Activated effector memory CD4-positive, alpha-beta T cell treated with anti-CD3 and anti-CD28 coated beads, Interleukin-2, amount 50 U/mL, for 16 hours (primary cell): ENCODE data around the gene UVSSA.

ENCODE experiments used
- DNase-seq: peaks from one replicate; pipeline ENCODE4 v3.0.0-alpha.2; 2020

UVSSA gene, protein sequence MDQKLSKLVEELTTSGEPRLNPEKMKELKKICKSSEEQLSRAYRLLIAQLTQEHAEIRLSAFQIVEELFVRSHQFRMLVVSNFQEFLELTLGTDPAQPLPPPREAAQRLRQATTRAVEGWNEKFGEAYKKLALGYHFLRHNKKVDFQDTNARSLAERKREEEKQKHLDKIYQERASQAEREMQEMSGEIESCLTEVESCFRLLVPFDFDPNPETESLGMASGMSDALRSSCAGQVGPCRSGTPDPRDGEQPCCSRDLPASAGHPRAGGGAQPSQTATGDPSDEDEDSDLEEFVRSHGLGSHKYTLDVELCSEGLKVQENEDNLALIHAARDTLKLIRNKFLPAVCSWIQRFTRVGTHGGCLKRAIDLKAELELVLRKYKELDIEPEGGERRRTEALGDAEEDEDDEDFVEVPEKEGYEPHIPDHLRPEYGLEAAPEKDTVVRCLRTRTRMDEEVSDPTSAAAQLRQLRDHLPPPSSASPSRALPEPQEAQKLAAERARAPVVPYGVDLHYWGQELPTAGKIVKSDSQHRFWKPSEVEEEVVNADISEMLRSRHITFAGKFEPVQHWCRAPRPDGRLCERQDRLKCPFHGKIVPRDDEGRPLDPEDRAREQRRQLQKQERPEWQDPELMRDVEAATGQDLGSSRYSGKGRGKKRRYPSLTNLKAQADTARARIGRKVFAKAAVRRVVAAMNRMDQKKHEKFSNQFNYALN

DNA sequence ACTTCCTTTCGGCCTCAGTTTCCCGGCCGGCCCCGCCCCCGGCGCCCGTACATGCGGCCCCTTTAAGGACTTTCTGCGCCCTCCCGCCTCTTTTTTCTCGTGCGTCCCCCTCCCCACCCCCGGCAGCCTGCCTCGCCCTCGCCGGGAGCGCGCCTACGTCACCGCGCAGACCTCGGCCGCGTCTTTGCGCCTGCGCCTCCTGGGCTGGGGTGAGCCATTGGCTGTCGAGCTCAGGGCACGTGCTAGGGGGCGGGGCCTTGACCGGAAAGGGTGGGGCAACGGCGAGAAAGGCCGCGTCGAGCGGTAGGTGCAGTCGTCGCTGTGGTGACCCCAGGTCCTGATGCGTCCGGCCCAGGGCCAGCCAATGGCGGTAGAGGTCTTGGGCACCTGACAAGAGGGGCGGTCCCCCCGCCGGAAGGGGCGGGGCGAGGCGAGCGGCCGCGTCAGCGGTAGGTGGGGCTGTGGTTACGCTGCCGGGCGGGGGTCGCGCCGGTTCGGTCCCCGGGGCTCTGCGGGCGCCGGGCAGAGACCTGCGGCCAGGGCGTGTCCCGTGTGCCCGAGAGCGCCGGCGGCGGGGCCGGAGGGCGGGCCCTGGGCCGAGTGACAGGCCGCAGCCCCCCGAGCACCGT is at the start of gene UVSSA:
Gene UVSSA, plus strand, starts transcription at position 428 of the 629 bp plus-strand sequence. CDS start 884 bp downstream, outside the sequence.
- peak; percentile 100 for DNase-seq

DNA sequence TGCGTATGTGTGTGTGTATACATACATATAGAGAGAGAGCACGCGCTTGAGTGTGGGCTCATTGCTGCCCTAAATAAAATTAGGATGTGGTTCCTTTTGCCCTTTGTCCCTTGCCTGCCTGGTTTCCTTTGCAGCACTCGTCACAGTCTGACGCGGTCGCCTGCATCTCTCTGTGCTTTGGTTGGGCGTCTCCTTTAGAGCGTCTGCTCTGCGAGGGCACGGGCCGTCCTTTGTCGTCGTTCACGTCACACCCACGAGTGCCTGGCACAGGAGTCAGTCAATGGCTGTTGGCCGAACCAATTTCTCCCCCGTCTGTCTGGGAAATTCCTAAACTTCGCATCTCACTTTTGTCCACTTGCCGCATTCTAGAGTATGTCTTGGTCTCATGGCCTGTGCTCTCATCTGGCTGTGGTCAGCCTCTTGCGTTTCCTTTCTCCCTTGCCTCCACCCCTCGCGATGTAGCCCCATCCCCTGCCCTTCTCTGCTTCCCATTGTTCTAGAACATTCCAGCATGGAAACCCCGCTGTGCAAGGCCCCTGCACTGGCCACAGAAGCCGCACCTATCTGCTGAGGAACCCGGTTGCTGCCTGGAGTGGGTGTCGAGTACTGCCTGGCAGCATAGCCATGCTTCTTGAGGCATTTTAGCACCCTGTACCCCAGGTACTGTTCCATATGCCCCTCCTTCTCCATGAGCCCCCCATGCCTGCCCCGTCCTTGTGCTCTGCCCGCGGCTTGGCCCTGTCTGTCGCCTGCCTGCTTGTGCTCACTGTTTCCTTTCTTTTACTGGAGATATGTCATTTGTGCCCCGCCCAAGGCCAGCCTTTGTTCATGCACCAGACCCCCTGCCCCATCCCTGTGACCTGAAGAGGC is 49.3 kb upstream of the UVSSA start:
- DNase-seq = peak; percentile 72

DNA sequence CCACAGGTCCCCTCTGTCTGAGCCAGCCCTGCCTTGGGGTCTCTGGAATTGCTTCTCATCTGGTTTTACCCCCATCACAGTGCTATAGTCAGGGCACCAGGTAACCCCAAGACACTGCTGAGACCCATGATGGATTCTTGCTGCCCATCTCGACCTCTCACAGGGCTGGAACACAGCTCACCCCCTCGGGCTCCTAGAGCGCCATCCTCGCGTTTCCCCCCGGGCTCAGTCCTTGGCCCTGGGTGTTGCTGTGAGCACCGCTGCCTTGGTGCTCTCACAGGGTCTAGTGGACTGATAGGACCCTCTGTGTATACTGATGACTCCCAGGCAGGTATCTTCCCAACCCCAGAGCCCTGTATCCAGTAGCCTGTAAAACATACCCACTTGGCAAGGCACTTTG is 48.5 kb upstream of the UVSSA start:
- peak; percentile 39 for DNase-seq

DNA sequence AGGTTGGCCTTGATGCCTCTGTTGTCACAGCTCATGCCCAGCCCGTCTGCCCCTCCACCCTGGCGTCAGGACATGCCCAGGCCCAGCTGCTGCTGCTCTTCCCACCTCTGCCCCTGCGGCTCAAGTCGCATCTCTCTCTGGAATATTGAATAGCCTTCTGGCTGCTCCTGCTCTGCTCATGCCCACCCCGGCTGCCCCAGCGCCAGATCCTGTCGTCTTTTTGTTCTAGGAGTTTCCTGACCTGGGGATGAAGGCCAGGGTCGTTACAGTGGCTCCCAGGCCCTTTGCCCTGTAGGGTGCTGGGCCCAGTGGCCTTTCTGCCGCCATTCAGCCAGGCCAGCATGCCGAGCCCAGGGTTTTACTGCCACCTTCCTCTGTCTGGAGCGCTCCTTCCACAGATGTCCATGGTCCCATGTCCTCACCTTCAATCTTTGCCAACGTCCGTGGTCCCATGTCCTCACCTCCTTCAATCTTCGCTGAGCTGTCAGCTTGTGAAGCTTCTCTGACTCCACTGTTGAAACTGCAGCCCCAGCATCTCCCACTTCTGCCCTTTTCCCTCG is 47.6 kb upstream of the UVSSA start:
- DNase-seq = peak; percentile 41

DNA sequence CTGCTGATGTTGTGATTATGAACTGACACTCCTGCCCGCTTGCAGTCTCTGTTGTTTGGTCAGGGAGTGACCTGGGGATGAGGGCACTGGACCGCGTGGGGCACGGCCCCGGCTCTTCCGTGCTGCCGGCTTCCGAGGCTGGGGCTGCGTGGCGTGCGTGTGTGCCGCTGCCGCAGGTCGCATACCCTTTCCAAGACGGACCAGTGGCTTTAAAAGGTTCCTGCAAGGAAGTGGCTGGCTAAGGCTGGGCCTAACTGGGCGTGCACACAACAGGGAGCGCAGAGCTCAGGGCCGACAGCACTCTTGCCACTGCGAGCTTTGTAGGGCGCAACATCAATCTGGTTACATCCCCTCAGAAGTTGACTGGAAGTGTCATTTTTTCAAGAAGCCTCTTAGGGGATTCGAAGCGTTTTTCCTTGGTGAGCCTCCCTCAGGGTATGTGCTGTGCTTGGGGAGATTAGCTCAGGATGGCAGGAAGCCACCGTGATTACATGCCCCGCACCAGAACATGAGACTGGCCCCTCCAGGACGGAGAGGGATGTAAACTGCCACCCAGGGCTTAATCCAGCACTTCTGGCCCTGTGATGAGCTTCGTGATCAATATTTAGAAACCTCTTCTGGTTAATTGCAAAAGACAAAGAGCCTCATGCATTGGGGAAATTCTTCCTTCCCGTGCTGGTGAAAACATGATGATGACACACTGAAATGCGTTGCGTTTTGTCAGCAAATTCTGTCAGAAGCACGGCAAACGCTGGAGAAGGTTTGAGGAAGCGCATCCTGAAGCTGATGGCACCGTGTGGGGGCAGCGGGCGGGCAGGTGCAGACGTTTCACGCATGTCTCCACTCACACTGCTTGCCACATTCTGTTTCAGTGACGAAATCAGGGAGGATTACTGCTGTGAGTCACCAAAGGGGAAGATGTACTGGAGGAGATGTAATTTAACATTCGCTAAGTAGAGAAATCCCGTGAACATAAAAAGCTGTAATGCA is 46.2 kb upstream of the UVSSA start:
- peak; percentile 19 for DNase-seq

DNA sequence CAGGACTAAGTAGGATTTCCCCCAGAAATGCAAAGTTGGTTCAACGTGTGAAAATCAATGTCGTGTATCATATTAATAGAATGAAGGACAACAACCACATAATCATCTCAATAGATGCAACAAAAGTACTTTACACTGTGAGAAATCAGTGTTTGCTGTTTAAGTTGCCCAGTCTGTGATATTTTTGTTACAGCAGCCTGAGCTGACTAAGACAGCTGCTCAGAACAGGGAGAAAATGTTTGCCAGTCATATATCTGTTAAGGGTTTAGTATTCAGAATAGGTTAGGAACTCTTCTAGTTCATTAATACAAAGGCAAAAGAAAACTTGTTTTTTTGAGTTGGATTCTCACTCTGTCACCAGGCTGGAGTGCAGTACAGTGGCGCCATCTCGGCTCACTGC is 44.8 kb upstream of the UVSSA start:
- DNase-seq = no peak

DNA sequence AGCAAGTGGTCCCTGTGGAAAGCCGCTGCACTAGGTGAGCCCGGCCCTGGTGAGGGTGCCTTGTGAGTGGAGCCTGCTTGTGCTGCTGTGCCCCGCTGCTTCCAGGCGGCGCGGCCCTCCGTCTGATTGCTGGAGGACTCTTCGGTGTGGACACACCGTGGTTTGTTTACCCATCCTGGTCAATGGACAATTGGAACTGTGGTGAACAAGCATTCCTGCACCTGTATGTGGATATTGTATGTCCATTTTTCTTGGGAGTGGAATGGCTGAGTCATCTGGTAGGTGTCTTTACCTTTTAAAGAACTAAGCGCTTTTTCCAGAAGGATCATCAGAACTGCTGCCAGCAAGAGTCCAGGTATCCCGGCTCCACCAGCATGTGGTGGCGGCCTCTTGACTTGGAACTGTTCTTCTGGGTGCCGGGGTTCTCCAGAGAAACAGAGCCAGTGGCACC is 41.7 kb upstream of the UVSSA start:
- DNase-seq = no peak

DNA sequence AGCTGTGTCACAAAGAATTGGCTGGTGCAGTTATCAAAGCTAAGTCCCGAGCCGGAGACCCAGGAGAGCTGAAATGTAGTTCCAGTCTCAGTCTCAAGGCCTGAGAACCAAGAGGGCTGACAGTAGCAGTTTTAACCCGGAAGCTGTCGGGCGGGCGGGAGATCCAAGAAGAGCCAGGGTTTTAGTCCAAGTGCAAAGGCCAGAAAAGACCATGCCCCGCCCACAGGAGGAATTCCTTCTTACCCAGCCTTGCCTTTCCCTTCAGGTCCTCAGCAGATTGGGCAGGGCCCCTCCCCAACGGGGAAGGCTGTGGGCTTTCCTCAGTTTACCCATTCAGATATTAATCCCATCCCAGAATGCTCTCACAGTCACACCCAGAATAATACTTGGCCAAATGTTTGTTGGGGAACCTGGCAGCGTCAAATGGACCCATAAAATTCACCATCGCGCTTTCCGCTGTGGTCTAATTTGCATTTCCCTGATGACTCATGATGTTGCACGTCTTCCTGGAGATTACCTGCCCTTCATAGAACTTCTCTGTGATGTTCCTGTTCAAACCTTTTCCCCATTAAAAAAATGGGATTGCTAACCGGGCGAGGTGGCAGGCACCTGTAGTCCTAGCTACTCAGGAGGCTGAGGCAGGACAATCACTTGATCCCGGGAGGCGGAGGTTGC is 41.1 kb upstream of the UVSSA start:
- peak; percentile 82 for DNase-seq

DNA sequence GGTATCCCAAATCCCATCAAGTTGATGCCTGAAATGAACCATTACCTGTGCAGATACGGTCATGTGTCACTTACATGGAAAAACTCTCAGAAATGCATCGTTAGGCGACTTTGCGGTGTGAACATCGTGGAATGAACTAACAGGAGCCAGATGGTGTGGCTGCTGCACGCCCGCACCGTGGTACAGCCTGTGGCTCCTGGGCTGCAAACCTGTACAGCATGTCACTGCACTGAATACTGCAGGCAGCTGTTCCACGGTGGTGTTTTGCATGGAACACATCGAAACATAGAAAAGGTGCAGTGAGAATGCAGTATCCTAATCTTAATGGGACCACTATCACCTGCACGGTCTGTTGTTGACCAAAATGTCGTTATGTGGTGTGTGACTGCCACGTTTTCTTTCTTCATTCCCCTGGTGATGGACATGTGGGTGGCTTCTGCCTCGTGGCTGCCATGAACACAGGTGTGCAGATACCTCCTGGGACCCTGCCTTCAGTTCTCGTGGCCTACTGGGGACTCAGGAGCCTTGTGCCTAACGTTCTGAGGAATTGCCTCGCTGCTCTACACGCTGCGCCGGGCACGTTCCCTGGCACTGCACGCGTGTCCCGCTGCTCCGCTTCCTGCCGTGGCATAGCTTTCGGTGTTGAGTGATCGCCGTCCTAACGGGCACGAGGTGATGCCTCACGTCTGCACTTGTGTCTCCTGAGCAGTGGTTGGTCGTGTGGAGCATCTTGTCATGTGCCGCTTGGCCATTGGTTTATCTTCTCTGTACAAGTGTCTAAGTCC is 38.9 kb upstream of the UVSSA start:
- DNase-seq = no peak

DNA sequence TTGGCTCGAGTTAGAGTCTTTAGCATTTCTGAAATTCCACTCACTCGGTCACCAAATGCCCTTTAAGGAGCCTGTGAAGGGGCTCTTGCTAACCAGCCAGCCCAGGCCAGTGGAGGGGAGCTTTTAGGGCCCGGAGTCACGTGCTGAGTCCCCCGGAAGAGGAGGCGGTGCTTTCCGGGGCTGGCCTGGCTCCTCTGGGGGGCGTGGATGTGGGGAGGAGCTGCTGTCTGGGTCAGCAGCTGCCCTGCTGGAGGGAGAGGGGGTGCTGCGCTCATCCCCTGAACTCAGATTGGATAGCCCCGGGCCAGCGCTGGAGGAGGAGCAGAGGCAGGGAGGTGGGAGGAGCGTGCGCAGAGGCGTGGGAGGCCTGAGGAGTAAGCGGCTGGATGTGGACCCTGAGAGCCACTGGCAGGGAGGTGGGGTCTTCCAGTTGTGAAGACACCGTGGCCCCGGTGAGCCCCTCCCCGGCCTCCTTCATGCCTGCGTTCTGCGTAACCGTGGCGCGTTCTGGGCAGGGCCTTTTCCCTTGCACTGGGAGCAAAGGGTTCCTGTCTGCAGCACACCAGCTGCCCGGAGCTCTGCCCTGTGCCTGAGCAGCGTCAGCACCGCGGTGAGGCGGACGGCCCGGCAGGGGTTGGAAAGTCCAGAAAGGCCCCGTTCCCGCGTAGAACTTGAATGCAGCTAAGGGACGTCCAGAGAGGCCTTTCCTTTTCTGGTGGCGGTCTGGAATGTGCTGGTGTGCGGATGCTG is 37.6 kb upstream of the UVSSA start:
- DNase-seq = peak; percentile 84

DNA sequence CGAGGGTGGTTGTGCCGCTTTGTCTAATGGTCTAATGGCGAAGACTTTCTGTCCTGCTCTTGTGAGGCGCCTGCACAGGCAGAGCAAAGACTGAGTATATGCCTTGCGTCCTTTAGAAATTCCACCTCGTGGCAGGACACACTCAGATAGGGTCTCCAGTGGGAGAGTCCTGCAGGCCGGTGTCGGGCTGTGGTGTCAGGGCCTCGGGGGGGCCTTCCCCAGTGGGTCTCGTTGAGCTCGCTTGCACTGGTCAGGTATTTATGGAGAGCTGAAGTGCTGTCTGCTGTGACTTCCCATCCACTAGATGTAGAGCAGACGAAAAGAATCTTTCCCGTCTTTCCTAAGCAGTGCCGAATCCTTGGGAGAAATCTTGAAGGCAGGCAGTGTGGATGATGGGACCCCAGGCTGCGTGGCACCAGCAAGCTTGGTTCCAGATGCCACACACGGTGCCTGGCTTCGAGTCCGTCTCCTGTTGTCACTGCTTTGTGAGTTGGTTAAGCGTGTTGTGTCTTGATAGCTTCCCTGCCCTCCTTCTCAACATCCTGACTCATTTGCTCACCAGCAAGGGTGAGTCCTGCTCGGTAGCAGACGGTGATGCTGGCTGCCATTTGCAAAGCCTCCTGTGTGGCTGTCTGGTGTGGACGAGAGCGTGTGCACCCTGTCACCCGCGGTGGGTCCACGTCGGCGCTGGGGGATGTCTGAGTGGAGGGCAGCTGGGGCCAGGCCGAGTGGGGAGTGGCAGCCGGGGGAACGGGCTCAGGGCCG is 36.8 kb upstream of the UVSSA start:
- DNase-seq = no peak

DNA sequence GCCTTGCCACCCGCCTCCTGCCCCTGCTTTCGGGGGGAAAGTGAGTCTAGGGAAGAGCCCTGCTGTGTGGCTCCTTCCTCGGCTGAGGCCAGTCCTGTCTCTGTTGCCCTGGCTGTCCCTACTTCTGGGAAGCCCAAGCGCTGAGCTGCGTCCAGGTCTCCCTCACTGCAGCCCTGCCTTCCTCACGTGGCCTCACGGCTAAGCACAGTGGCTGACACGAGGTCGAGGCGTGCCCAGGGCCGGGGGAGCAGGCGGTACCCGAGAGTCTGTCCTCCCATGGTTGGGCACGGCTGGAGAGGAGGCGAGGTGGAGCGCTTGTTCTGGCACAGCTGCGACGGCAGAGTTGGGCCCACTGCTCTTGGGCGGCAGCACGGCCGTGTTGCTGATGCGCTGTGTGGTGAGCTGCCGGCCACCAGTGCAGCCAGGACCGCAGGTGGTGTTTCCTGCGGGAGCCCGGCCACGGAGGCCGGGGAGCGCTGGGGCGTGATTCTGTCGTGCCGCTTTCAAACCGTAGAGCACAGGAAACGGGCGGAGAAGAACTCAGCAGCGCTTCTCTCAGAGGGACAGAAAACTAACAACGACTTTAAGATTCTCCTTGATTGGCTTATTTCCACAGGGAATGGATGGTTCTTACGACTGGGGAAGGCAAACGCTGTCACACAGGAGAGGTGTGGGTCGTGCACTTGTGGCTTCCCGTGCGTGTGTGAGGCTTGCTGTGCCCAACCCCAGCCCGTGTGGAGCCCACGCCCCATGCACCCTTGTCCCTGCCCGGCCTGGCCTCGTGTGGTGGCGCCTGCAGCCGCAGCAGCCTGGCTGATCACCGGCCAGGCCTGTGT is 36.0 kb upstream of the UVSSA start:
- DNase-seq = no peak

DNA sequence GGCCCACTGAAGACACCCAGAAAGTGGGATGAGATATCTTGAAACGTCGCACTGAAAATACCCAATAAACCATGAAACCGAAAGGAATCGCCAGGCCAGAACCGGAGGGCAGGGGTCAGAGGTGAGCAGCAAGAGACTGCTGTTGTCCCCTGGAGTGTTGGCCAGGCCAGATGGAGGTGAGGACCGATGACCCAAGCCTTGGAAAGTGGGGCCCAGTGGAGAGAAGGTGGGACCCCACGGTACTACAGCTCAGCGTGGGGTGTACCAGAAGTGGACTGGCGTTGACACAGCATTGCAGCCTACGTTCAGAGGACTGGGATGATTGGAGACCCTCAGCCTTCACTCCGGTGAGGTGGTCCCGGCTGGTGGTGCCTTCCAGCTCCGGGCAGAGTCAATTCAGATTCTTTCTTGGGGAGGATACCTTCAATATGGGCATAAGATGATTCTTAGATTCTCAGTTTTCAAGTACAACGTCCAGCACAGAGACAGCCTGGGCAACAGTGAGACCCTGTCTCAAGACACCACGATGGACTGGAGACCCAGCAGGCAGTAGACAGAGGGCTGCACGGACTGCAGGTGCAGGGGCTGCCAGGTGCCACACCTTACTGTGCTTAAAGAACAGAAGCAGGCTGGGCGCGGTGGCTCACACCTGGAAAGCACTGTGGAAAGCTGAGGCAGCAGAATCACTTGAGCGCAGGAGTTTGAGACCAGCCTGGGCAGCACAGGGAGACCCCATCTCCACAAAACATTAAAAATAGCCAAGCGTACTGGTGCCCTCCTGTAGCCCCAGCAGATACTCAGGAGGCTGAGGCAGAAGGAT is 34.0 kb upstream of the UVSSA start:
- no peak for DNase-seq

DNA sequence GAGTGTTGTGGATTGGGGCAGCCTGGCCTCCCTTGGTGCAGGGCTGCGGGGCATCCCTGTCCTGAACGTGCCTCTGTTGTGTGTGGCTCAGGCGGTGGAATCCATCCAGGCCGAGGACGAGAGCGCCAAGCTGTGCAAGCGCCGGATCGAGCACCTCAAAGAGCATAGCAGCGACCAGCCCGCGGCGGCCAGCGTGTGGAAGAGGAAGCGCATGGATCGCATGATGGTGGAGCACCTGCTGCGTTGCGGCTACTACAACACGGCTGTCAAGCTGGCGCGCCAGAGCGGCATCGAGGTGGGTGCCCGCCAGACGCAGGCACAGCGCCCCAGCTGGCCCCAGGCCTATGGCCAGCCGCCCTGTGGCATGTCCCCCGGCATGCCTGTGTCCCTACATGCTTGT is 31.7 kb upstream of the UVSSA start:
- DNase-seq = no peak

DNA sequence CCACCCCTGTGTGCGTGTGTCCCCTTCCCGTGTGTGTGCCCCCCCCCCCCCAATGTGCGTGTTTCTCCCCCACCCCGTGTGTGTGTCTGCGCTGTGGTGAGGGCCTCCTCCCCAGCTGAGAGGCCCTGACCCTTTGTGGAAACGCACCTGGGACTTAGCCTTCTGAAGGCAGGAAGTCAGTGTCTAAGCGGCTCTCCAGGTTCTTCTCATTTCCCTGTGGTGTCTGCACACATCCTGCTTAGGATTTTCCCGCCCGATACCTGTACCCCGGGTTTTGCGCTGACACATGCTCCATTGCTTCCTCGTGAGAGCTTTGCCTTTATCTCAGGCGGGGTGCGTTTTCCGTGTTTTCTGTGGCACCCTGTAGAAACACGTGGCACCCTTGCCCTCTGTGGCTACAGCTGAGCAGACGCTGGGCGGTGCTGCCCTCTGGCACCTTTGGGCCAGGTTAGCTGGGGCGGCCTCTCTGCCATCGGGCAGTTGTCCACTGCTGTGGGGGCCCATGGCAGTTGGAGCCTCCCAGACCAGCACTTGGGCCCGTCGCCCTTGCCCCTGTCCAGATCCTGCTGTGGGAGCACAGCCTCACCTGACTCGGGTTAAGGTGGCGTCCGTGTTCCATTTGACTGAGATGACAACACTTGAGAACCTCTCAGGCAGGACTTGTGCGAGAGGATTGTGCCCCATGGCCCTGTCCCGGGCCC is 31.0 kb upstream of the UVSSA start:
- DNase-seq = no peak
